Middle frontal gyrus (tissue), 1 donor: ENCODE results near the gene PLXND1.

Experiments used
- DNase-seq: peaks from one replicate; pipeline ENCODE4 v3.0.0-alpha.2; 2015; ENCODE audit warnings: low spot score; ENCODE audit errors: extremely low spot score

The PLXND1 gene

DNA sequence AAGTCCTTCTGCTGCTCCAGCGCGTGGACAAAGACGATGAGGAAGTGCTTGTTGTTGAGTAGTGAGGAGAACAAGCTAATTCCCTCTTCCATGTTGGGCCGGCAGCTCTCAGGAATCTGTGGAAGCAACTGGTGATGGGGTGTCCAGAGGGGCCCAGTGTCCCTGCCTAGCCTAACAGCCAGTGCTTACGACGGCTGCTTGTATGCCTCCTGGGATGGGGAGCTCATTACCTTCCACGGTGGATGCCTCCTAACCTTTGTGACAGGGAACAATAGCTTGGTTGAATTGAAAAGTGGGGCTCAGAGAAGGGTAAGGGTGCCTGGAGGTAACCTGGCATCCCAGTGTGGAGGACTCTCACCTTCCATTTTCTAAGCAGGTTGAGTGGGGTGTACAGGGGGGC lies 40.6 kb downstream of the PLXND1 start:
- DNase-seq: no peak

DNA sequence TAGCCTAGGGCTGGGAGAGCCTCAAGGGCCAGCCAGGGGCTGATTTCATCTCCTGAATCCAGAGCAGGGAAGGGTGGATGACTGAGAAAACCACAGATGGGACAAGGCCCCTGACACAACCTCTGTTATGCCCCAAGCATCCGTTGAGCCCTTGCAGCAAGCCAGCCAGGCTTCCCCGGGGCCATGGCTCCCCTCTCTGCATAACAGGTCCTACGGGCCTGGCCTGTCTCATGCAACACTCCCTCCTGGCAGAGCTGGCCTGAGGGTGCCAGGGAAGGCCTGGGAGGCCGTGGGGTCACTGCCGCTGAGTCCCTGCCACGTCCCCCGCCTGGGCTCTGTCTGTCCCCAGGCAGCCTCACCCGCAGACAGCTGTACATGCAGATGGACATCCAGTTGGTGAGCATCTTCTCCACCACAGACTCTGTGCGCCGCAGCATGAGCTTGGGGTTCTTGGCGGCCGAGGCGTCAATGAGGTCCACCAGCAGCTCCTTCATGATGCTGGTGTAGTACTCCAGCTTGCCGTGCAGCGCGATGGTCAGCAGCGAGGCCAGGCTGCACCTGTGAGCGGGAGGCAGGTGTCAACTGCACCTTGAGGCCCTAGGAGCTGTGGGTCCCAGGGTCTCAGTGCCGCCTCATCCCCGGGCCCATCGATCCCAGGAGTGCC lies 41.4 kb downstream of the PLXND1 start:
- DNase-seq: no peak

DNA sequence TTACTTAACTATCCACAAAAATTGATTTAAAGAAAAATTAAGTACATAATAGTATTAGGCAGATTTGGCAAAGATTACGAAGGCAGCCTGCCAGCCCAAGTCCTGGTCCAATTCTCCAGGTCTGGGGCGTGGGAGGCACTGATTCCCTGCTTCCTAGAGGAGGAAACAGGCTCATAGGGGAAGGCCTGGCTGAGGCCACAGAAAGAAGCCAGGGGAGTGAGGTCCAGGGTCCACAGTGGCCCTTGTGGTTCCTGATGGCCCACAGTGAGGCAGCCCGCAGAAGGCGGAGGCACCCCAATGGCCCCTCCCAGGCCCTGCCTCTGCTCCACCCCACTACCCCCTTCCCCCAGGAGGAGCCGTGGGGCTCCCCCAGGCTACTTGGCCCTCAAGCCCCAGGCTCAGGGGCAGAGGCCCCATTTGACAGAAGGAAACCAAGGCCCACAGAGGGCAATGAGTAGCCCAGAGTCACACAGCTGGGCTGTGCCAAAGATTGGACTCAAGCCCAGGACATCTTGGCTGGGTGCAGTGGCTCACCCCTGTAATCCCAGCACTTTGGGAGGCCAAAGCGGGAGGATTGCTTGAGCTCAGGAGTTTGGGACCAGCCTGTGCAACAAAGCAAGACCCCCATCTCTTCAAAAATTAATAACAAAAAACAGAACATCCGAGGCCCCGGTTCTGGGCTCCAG lies 42.5 kb downstream of the PLXND1 start:
- DNase-seq: no peak

DNA sequence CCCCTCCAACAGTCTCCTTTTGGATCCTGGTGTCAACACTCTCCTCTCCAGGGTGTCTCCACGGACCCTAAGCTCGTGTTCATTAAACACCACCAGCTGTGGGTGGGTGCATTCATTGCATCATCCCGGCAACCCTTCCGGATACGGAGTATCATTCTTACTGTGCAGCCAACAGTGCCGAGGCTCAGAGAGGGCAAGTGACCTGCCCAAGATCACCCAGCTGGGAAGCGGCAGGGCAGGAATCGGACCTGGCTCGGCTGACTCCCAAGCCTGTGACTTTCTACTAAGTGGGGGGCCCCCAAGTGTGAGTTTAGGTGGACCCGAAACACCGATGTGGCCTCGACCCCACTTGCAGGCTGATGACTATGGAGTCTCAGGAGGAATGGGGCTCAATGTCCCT lies 43.1 kb downstream of the PLXND1 start:
- DNase-seq: no peak

DNA sequence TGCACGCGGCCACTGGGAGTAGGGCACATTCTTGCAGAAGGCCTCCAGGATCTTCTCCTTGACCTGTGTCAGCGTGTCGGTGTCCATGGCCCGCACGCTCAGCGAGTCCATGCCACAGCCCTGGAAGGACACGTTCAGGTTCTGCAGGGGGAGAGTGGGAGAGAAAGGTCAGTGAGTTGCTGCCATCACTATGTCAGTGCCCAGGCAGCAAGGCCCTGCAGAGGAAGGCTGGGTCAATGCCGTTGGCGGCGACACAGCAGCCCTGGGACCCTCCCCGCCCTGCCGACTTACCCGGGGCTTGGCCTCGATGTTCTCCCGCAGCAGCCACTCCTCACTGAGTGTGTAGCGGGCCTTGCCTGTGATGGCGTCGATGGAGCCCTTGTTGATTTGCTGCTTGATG lies 43.7 kb downstream of the PLXND1 start:
- no peak for DNase-seq

GRCh38 chr3:129561619-129562248 lies 44.7 kb downstream of the PLXND1 start:
- no peak for DNase-seq

DNA sequence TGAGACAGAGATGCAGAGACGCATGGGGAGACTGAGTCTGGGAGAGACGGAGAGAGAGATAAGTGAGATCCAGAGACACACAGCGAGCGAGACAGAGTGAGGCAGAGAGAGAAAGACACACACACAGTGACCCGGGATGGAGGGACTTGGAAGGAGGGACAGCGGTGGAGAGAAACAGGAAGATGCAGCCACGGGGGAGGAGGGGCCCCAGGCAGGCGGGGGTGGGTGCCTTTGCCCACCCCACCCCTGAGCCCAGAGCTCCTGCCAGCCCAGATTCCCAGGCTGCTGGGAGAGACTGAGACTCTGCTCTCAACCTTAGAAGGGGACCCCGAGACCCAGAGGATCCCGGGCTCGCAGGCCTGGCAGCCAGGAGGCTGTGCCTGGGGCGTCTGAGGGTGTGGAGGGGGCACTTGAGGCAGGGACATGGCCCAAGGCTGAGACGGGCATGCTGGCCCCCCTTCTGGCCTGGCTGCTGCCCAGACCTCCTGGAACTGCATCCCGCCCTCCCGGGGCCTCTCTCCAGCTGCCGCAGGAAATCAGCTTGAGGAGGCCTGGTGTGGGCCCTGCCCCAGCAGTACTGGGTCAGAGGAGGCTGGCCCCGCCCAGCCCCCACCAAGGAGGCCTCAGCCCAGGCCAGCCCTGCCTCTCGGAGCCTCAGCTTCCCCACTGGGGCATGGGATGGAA lies 45.4 kb downstream of the PLXND1 start:
- no peak for DNase-seq

GRCh38 chr3:129560269-129560787 lies 46.1 kb downstream of the PLXND1 start:
- no peak for DNase-seq

- no peak for DNase-seq
Observed at GRCh38 chr3:129559565-129560079, 46.9 kb downstream of the PLXND1 start.

GRCh38 chr3:129558772-129559564 lies 47.5 kb downstream of the PLXND1 start:
- DNase-seq: no peak

DNA sequence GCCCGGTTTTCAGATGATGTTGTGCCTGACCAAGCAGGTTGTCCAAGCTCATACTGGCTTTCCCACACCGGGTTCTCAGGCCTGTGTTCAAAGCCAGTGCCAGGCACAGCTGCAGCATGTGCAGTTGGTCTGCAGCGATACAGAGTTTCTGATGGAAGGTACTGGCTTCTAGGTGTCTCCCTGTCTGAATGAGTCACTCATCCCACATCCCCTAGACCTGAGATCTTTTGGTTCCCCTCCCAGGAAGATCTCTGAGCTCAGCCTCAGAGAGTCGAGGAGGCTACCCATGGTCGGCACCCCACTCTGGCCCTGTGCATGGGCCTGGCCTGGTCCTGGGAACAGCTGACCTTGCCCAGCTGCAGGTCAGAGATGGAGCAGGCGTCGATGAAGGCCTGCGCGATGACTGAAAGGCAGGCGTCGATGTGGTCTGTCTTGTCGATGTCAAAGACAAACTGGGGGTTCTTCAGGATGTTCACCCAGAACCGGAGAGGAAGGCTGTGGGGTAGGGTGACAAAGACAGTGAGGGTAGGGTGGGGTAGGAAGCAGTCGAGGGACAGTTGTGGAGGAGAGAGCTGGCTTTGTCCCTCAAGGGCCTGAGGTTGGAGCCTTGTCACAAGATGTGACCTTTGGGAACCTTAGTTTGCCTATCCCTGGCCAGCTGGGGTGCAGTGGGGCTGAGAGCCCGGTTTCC lies 48.2 kb downstream of the PLXND1 start:
- no peak for DNase-seq

DNA sequence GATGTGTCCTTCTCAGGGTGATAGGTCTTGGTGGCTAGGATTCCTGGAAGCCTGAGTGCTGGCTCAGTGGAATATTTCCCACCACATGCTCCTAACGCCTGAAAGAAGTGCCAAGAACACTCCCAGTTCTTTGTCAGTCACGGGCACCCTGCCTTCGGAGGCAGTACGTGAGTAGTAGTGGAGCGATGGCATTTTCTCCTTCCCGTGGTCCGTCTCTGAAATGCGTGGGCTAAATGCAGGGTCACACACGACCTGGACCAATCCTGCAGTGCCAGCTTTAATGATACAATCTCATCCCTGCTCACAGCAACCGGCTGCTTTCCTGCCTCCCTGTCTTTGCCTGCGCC lies 49.0 kb downstream of the PLXND1 start:
- DNase-seq: no peak

DNA sequence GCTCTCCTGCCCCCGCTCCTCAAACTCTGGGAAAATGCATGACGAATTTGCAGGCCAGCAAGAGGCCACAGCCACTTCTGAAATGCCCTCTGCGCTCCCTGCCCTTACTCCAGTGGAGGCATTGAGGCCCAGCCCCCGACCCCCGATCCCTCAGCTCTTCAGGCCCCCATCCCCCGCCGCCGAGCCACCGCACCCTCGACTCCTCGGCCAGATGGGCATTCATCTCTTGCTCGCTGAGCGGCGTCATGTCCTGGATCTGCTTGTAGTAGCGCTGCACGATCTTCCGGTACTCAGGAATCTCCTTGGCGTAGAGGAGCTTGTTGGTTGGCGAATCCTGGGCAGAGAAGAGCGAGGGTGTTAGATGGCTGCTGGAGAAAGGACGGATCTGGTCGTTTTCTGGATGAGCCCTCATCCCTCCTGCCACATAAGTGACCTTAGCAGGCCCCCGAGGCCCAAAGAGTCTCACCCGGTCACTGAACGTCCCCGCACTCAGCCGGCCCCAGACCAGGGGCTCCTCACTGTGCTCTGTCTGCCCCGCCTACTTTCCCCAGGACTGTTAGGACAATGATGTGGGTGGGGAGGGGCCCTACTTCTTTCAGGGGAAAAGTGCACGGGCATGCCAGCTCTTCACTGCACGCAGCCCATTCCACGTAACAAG lies 49.5 kb downstream of the PLXND1 start:
- no peak for DNase-seq

- no peak for DNase-seq
Observed at GRCh38 chr3:129556358-129556695, 50.1 kb downstream of the PLXND1 start.

- no peak for DNase-seq
Observed at GRCh38 chr3:129555616-129556357, 50.7 kb downstream of the PLXND1 start.

- no peak for DNase-seq
Observed at GRCh38 chr3:129555153-129555550, 51.3 kb downstream of the PLXND1 start.

- DNase-seq: no peak
Observed at GRCh38 chr3:129554356-129555152, 51.9 kb downstream of the PLXND1 start.

DNA sequence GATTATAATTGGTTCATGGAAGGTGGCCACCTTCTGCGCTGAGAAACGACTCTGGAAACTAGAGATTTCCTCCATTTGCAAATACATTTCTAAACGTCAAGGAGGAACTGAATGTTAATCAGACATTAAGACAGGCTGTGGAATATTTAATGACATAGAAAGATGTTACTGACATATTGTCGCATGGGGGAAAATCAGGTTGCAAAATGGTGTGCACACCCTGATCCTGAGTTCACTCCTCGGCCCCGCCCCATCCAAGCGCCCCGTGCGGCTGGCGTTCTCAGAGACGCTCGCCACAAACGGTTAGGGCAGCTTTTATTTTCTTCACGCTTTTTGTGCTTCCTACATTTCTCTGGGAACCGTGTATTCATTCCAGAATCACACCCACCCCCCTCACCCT lies 52.8 kb downstream of the PLXND1 start:
- DNase-seq: no peak

GRCh38 chr3:129553171-129553570 lies 53.3 kb downstream of the PLXND1 start:
- no peak for DNase-seq
